Stimulated activated CD8-positive, alpha-beta memory T cell treated with anti-CD3 and anti-CD28 coated beads, Interleukin-4, amount 100 ng/mL, for 4 hours (primary cell): Measurements from ENCODE around the gene MFN2.
"Not testable (repeated sequence)": the region's sequence is repeated elsewhere in the genome, so short reads cannot be mapped to it uniquely, and the experiment has no call there.

Experiments used
- DNase-seq, 2 donors: peaks; one replicate each; pipeline ENCODE4 v3.0.0-alpha.2; 2020; ENCODE audit warnings: low read depth in 2 of 2, low spot score in 1 of 2

MFN2 gene

DNA sequence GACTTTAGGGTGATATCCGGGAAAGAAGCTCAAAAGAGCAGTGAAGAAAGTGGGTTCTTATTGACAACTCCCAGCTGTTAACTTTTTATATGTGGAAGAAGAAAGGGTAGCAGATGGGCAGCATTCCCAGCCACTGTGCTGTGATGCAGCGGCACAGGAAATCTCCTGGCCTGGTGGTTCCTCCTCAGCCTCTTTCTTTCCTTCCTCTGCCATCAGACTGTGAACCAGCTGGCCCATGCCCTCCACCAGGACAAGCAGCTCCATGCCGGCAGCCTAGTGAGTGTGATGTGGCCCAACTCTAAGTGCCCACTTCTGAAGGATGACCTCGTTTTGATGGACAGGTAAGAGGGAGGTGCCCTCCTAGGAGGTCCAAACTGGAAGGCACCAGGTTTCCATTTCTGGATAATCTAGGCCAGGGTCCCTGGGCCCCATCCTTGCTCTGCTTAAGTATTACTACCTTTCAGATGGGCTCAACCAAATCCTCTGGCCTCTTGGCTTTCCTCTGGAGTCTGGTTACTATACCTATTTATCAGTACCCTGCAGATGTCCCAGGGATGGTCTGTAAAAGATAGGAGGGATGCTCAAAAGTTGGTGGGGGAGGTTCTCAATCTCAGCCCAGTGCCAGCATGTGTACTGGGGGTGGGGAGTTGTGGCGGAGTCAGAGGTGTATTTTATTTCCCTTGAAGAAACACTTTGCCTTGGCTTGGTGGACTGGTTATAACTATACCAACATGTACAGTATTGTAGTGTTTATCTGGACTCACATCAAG, 17.0 kb downstream of the MFN2 start:
- DNase-seq, result no peak

- no peak for DNase-seq
Measured at GRCh38 chr1:11998636-11999035, 18.4 kb downstream of the MFN2 start.

GRCh38 chr1:11999236-11999635, 19.0 kb downstream of the MFN2 start:
- DNase-seq, result no peak

DNA sequence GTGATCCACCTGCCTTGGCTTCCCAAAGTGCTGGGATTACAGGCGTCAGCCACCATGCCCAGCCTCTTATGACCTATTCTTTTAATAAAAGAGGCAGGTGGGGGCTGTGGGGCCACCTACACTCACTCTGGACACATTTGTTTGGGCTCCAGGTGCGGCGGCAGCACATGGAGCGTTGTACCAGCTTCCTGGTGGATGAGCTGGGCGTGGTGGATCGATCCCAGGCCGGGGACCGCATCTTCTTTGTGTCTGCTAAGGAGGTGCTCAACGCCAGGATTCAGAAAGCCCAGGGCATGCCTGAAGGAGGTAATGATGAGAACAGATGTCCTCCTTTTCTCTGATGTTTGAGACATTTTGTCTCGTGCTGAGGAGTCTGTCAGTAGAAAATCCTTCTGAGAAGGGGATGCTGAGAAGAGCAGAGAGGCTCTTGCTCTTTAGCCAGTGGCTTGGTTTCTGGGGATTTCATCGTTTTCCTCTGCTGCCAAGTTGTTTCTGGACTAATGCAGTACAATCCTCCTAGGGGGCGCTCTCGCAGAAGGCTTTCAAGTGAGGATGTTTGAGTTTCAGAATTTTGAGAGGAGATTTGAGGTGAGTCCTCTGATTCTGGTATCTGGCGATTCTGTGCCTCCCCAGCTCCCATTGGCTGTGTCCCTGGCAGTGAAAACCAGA, 21.1 kb downstream of the MFN2 start:
- no peak for DNase-seq

DNA sequence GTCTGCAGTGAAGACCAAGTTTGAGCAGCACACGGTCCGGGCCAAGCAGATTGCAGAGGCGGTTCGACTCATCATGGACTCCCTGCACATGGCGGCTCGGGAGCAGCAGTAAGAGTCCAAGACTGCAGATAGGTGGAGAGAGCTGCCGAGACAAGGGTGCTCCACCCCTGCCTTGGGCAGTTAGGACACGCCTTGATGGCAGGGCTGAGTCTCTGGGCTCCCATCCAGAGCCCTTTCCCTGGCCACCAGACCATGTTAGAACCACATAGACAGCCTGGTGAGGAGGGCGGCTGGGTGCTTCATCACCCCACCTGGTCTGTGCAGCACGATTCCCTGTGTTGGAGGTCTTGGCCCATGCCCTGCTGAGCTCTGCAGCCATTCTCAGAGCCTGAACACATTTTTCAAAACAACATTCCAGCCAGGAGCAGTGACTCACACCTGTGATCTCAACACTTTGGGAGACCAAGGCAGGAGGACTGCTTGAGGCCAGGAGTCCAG, 21.8 kb downstream of the MFN2 start:
- no peak for DNase-seq

DNA sequence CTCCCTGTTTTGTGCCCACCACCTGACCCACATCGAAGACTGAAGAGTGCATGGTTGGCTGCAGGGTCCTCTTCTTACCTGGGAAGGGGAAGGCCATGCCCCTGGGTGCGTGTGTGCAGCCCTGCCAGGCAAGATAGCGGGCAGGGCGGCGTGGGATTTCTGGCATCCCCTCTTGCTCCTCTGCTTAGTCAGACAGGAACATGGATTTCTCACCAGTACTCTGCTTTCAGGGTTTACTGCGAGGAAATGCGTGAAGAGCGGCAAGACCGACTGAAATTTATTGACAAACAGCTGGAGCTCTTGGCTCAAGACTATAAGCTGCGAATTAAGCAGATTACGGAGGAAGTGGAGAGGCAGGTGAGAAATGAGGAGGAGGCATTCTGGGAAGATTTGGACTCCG, 23.5 kb downstream of the MFN2 start:
- DNase-seq, result no peak

DNA sequence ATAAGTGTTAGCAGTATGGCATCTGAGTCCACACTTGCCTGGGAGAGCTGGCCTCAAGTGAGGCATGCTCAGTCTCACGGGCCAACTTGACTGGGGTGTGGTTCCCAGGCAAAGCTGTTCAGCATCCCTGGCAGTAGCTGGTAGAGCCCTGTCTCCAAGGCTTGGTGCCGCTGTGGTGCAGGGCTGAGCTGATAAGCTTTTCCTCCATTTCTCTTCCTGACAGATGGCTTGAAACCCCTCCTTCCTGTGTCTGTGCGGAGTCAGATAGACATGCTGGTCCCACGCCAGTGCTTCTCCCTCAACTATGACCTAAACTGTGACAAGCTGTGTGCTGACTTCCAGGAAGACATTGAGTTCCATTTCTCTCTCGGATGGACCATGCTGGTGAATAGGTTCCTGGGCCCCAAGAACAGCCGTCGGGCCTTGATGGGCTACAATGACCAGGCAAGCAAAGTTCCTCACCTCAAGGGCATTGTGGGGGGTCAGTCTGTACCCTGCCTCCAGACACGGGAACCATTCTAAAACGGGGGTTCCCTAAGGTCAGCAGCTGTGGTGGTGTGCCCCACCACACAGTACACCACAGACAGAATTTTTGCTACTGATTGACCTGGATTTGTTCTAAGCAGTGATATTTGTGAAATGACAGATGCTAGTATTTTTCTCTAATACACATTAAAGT, 25.4 kb downstream of the MFN2 start:
- no peak for DNase-seq

- no peak for DNase-seq
Measured at GRCh38 chr1:12006167-12006921, 26.1 kb downstream of the MFN2 start.

- no peak for DNase-seq
Measured at GRCh38 chr1:12007204-12007603, 27.0 kb downstream of the MFN2 start.

GRCh38 chr1:12008355-12008754, 28.1 kb downstream of the MFN2 start:
- DNase-seq, result not testable (repeated sequence)

- DNase-seq, result no peak
Measured at GRCh38 chr1:12009318-12009947, 29.2 kb downstream of the MFN2 start.

- no peak for DNase-seq
Measured at GRCh38 chr1:12010746-12011570, 30.7 kb downstream of the MFN2 start.

- DNase-seq, result no peak
Measured at GRCh38 chr1:12011998-12012397, 31.8 kb downstream of the MFN2 start.

- DNase-seq, result no peak
Measured at GRCh38 chr1:12012560-12013316, 32.5 kb downstream of the MFN2 start.

DNA sequence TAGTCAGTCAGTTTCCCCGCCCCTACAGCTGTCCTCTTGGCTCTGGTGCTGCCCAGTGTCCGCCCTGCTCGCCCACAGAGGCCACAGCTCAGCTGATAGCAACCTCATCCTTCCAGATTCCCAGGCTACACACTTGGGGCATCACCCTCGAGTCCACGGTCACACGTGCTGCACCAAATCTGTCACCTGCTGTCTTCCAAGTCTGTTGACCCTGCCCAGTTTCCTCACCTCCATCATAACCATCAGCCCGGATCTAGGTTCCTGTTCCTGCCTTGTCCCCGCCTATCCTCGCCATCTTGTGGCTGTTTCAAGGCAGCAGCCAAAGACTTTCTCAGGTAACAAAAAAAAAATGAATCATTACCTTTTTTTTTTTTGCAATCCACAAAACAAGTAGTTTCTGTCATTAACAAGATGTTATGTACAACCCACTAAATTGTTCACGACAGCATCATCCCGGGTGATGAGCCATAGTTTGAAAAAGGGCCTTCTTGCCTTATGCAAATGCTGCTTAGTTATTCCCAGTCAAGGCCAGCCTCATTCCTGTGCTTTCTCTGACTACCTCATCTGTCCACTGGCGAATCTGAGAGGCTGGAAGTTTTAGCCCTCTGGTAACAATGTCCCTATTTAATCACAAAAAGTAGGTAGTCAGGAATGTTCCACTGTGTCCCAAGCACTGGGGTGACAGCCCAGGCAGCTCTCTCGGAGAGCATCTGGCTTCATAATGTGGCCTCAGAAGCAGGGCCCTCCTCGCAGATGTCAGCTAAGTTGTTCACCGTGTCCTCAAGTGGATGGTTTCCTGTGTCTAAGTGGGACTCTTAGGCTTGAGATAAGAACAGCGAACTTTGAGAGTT, 34.1 kb downstream of the MFN2 start:
- DNase-seq, result no peak

GRCh38 chr1:12015001-12015491, 34.8 kb downstream of the MFN2 start:
- DNase-seq, result no peak

DNA sequence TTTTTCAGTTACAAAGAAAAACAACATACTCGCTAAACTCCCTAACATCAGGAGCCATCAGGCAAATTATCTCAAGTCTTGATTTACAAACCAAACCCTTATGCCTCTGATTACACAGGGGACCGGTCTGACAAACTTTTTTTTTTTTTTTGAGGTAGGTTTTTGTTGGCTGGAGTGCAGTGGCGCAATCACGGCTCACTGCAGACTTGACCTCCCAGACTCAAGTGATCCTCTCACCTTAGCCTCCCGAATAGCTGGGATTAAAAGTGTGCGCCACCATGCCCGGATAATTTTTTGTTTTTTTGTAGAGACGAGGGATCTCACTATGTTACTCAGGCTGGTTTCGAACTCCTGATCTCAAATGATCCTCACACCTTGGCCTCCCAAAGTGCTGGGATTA, 35.3 kb downstream of the MFN2 start:
- DNase-seq, result no peak

GRCh38 chr1:12016182-12016581, 35.9 kb downstream of the MFN2 start:
- DNase-seq, result no peak
